Erythroblast (primary cell): Measurements from ENCODE around the gene MYO5C.

Experiments
- GATA1 ChIP-seq: IDR thresholded peaks from 2 replicates; pipeline ENCODE4 v1.6.1; 2011; ENCODE audit warnings: low read depth, mild to moderate bottlenecking, control low read depth, low read length, moderate library complexity
- POLR2A ChIP-seq: IDR thresholded peaks from 2 replicates; pipeline ENCODE4 v1.6.1; 2011; ENCODE audit warnings: mild to moderate bottlenecking, low read length

DNA sequence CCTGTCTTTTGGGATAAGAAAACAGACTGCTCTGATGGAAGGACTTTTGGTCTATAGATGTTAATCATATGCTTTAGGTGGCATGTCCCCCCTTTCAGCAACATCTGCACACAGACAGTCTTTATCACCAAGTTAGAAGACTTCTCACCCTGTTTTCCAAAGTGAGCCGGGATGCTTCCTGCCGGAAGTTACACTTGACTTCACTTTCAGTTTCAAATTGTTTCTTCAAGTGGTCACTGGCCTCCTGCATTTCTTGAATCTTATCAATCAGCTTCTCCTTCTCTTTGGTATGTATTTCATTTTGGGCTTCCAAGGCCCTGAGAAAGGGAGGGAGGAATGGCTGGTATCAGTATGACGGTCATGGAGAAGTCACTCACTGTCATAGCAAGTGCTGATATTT is 77.2 kb downstream of the MYO5C start:
- TF ChIP-seq POLR2A, result no peak
- no peak for TF ChIP-seq GATA1
